WI38 (cell line): ENCODE measurements around the gene SMKR1.
"Not testable (repeated sequence)": the region's sequence is repeated elsewhere in the genome, so short reads cannot be mapped to it uniquely, and the experiment has no call there.

Experiments
- H3K4me3 ChIP-seq: 2 replicates; pipeline ENCODE4 v1.5.1; 2011; ENCODE audit warnings: low read depth, mild to moderate bottlenecking, control low read depth, low read length
- CTCF ChIP-seq: IDR thresholded peaks from 2 replicates; pipeline ENCODE4 v1.5.1; 2012; ENCODE audit warnings: low read depth, mild to moderate bottlenecking, control low read depth, low read length

The SMKR1 gene

GRCh38 chr7:129525225-129525862, 23.0 kb downstream of the SMKR1 start:
- TF ChIP-seq CTCF, result no peak
- no peak overlapping the region for H3K4me3 ChIP-seq

GRCh38 chr7:129529643-129530042, 27.3 kb downstream of the SMKR1 start:
- H3K4me3 ChIP-seq, result no peak overlapping the region
- TF ChIP-seq CTCF, result no peak

GRCh38 chr7:129530795-129531391, 28.6 kb downstream of the SMKR1 start:
- no peak for TF ChIP-seq CTCF
- no peak overlapping the region for H3K4me3 ChIP-seq

GRCh38 chr7:129531721-129532120, 29.4 kb downstream of the SMKR1 start:
- H3K4me3 ChIP-seq, result no peak overlapping the region

GRCh38 chr7:129532375-129532774, 30.0 kb downstream of the SMKR1 start:
- no peak for TF ChIP-seq CTCF
- H3K4me3 ChIP-seq, result no peak overlapping the region

More at GRCh38 chr7:129531721-129532120, 29.4 kb downstream of the SMKR1 start:
- no peak for TF ChIP-seq CTCF

- H3K4me3 ChIP-seq, result not testable (repeated sequence)
Observed at GRCh38 chr7:129534558-129535274, 32.4 kb downstream of the SMKR1 start.

GRCh38 chr7:129535896-129536295, 33.6 kb downstream of the SMKR1 start:
- TF ChIP-seq CTCF, result no peak
- H3K4me3 ChIP-seq, result no peak overlapping the region
